Astrocyte of the spinal cord (primary cell): ENCODE data around the gene ELK4.

Source experiments
- DNase-seq: peaks from one replicate; pipeline ENCODE4 v3.0.0; 2011; ENCODE audit warnings: low read depth, low spot score
- H3K4me3 ChIP-seq: 2 replicates; pipeline ENCODE4 v1.5.1; 2011; ENCODE audit warnings: low read depth, mild to moderate bottlenecking, low read length, moderate library complexity
- in situ Hi-C: cut with HindIII; loops from 2 replicates; pipeline ENCODE4 v1.10.0; 2017; ENCODE audit warnings: low sequenced_read_pairs
- TF ChIP-seq, protein P1 (sequence below): IDR thresholded peaks from 2 replicates; pipeline ENCODE4 v1.5.1; 2012; ENCODE audit warnings: low read depth, mild to moderate bottlenecking, low read length, inconsistent platforms

The ELK4 gene

DNA sequence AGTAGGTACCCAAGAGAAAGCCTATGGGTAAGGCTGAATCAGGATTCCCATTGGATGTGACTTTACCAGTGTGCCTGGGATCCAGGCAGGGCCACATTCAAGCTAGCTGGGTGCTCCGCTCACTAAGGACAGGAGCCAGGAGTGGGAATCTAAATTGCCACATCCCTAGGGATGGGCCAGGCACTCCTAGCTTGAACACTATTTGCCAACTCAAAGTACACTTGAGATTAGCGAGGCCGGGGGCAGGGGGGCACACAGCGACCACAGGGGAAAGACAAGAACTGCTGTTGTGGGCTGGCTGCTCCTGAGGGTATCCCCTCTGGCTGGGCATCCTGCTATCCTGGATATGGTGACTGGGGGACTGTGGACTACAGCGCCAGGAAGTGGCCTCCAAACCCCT is 44.2 kb upstream of the ELK4 start:
- H3K4me3 ChIP-seq = no peak overlapping the region
- in situ Hi-C loops = no loop called here
- TF ChIP-seq, protein P1, sequence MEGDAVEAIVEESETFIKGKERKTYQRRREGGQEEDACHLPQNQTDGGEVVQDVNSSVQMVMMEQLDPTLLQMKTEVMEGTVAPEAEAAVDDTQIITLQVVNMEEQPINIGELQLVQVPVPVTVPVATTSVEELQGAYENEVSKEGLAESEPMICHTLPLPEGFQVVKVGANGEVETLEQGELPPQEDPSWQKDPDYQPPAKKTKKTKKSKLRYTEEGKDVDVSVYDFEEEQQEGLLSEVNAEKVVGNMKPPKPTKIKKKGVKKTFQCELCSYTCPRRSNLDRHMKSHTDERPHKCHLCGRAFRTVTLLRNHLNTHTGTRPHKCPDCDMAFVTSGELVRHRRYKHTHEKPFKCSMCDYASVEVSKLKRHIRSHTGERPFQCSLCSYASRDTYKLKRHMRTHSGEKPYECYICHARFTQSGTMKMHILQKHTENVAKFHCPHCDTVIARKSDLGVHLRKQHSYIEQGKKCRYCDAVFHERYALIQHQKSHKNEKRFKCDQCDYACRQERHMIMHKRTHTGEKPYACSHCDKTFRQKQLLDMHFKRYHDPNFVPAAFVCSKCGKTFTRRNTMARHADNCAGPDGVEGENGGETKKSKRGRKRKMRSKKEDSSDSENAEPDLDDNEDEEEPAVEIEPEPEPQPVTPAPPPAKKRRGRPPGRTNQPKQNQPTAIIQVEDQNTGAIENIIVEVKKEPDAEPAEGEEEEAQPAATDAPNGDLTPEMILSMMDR = no peak
- no peak for DNase-seq

DNA sequence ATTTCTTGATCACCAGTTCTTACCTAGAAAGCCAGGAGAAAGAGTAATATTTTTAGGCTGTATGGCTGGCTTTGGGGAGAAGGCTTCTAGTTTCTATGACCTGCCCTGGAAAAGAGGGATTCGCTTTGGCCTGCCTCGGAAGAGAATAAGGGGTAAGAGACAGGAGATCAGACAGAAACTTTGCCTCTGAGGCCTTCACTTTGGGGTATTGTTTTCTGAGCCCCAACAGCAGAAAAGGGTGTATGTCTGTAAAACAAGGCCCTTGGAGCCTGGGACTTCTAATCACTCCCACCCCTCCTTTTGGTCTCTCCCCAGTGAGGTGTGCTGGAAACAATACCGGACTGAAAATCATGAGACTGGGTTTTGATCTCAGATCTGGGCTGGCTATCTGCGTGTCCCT is 43.4 kb upstream of the ELK4 start:
- H3K4me3 ChIP-seq = no peak overlapping the region
- no peak for DNase-seq
- TF ChIP-seq, protein P1 = no peak
- in situ Hi-C loops = no loop called here

DNA sequence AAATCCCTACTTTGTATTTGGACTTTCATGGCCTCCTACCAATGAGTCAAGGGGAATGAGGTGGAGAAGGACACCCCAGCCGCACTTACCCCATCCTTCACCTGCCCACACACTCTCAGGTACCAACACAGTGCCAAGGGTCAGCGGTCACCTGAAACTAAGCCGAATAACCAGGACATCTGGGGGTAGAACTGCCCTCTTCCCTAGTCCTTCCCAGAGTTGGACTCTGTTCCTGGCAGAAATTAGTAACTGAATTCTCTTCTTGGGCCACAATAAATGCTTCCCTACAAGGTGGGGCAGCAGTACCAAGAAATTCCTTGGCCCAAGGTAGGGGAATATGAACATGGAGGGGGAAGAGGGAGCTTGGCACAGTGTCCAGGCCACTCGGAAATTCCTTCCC is 41.2 kb upstream of the ELK4 start:
- TF ChIP-seq, protein P1 = no peak

DNA sequence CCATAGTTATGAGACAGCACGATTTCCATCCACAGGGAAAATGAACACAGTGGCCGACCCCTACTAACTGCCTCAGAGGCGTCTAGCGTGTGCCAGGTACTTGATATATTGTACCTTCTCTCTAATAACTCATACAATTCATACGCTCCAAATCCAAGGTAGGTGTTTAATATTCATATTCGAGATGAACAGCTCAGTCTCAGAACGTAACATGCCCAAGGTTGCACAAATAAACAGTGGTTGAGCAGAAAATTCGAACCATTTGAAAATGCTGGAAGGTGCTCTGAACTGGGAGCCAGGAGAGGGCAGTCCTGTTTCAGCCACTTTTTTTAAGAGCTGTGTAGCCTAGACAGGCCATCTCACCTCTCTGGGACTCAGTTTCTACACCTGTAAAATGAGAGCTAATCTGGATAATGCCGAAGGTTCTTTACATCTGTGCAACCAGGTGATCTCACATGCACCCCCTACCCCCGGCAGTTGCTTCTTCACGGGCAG is 40.6 kb upstream of the ELK4 start:
- in situ Hi-C loops = no loop called here
- H3K4me3 ChIP-seq = no peak overlapping the region
- TF ChIP-seq, protein P1 = peak; percentile 24
- DNase-seq = no peak

More for the DNA sequence above, 41.2 kb upstream of the ELK4 start:
- DNase-seq = no peak
- in situ Hi-C loops = no loop called here
- no peak overlapping the region for H3K4me3 ChIP-seq

GRCh38 chr1:205670611-205671430 is 39.0 kb upstream of the ELK4 start:
- TF ChIP-seq, protein P1 = no peak
- no peak overlapping the region for H3K4me3 ChIP-seq
- DNase-seq = no peak
- in situ Hi-C loops = no loop called here

DNA sequence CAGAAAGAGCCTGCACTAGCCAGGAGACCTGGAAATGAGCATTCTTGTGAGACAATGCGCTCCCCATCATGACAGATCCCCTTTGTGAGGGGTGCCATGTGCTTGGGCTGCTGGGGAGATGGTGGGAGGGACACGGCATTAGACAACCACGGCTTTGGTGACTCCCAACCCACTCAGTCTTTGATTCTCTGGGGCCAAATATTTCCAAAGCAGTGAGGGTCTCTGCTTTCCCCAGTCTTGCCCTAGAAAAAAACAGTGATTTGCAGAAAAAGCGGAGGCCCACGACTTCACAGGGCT is 38.3 kb upstream of the ELK4 start:
- TF ChIP-seq, protein P1 = no peak
- no peak for DNase-seq
- no peak overlapping the region for H3K4me3 ChIP-seq
- in situ Hi-C loops = no loop called here
